GM23248 (cell line): ENCODE measurements around the gene TMEM44. TPM values are rescaled to one million over a fixed set of nuclear protein-coding genes. Genes with fewer than 3 reads are reported as not detected.
"Not testable (repeated sequence)": the region's sequence is repeated elsewhere in the genome, so short reads cannot be mapped to it uniquely, and the experiment has no call there.

Experiments
- DNase-seq: peaks from one replicate; pipeline ENCODE4 v3.0.0-alpha.2; 2015
- H2AFZ ChIP-seq: fragments of 200-600 bp; sonication (generic); 2 replicates; pipeline ENCODE4 v1.6.1; 2016; ENCODE audit warnings: antibody characterized with exemption
- H3F3A ChIP-seq: fragments of 200-600 bp; sonication (generic); 2 replicates; pipeline ENCODE4 v1.6.1; 2016; ENCODE audit warnings: mild to moderate bottlenecking, antibody characterized with exemption, mixed run types; ENCODE audit not compliant: insufficient read depth
- H3K27ac ChIP-seq: fragments of 200-600 bp; sonication (generic); 2 replicates; pipeline ENCODE4 v1.5.1; 2016; ENCODE audit warnings: mild to moderate bottlenecking
- H3K27me3 ChIP-seq: fragments of 200-600 bp; sonication (generic); replicated peaks from 2 replicates; pipeline ENCODE4 v1.6.1; 2016; ENCODE audit warnings: mild to moderate bottlenecking; ENCODE audit not compliant: insufficient read depth
- H3K36me3 ChIP-seq: fragments of 200-600 bp; sonication (generic); 2 replicates; pipeline ENCODE4 v1.6.1; 2016; ENCODE audit warnings: low read depth, mild to moderate bottlenecking
- H3K4me1 ChIP-seq: fragments of 200-600 bp; sonication (generic); 2 replicates; pipeline ENCODE4 v1.6.1; 2016; ENCODE audit warnings: mild to moderate bottlenecking; ENCODE audit not compliant: insufficient read depth
- H3K4me2 ChIP-seq: fragments of 200-600 bp; sonication (generic); one replicate; pipeline ENCODE4 v1.6.1; 2016; ENCODE audit warnings: mild to moderate bottlenecking; ENCODE audit not compliant: unreplicated experiment
- H3K4me3 ChIP-seq: fragments of 200-600 bp; sonication (generic); 2 replicates; pipeline ENCODE4 v1.5.1; 2016; ENCODE audit warnings: mild to moderate bottlenecking
- H3K79me2 ChIP-seq: fragments of 200-600 bp; sonication (generic); 2 replicates; pipeline ENCODE4 v1.6.1; 2016; ENCODE audit warnings: mild to moderate bottlenecking; ENCODE audit not compliant: insufficient read depth
- H3K9ac ChIP-seq: fragments of 200-600 bp; sonication (generic); 2 replicates; pipeline ENCODE4 v1.6.1; 2016; ENCODE audit warnings: mild to moderate bottlenecking
- H3K9me2 ChIP-seq: fragments of 200-600 bp; sonication (generic); 2 replicates; pipeline ENCODE4 v1.6.1; 2016; ENCODE audit warnings: mixed run types, mild to moderate bottlenecking, moderate library complexity; ENCODE audit not compliant: insufficient read depth
- H3K9me3 ChIP-seq: fragments of 200-600 bp; sonication (generic); one replicate; pipeline ENCODE4 v1.6.1; 2017; ENCODE audit warnings: low read depth
- H4K20me1 ChIP-seq: fragments of 200-600 bp; sonication (generic); 2 replicates; pipeline ENCODE4 v1.6.0; 2016; ENCODE audit not compliant: insufficient read depth
- EZH2 ChIP-seq: fragments of 200-600 bp; sonication (generic); IDR thresholded peaks from 2 replicates; pipeline ENCODE4 v1.6.1; 2018; ENCODE audit warnings: antibody characterized with exemption, mild to moderate bottlenecking; ENCODE audit not compliant: insufficient read depth, poor library complexity, severe bottlenecking
- EZH2phosphoT487 ChIP-seq: fragments of 200-600 bp; sonication (generic); IDR thresholded peaks from 2 replicates; pipeline ENCODE4 v1.6.1; 2018; ENCODE audit warnings: antibody characterized with exemption, moderate library complexity, mild to moderate bottlenecking, low read depth; ENCODE audit not compliant: insufficient read depth
- WGBS, 2 experiments: methylation state at CpG; one replicate each; pipeline ENCODE4 v1.1.6; 2015 to 2017; ENCODE audit warnings: low lambda C conversion rate in 2 of 2, low coverage in 1 of 2; ENCODE audit errors: missing lambda C conversion rate in 2 of 2; 5-methylcytosine and 5-hydroxymethylcytosine counted together
- in situ Hi-C: fragments of 300-500 bp; cut with MboI; formaldehyde crosslinking; loops from 2 replicates; pipeline ENCODE4 v1.15.0; 2020
- polyA plus RNA-seq: library from polyadenylated mRNA; unstranded; fragments of >200 nt; fragmentation: Nextera tagmentation; extraction: Ambion mirVana; gene quantifications from 2 replicates; pipeline ENCODE4 v1.2.1, GENCODE V29; 2016
- total RNA-seq: library from RNA; depleted of rRNA; stranded (reverse); fragments of >200 nt; shearing (Covaris generic); gene quantifications from 2 replicates; pipeline ENCODE4 v1.2.3, GENCODE V29; 2014

Gene TMEM44
- total and polyA plus RNA-seq, 2 experiments from 2014 or later: 13.1 to 14.6 TPM

DNA sequence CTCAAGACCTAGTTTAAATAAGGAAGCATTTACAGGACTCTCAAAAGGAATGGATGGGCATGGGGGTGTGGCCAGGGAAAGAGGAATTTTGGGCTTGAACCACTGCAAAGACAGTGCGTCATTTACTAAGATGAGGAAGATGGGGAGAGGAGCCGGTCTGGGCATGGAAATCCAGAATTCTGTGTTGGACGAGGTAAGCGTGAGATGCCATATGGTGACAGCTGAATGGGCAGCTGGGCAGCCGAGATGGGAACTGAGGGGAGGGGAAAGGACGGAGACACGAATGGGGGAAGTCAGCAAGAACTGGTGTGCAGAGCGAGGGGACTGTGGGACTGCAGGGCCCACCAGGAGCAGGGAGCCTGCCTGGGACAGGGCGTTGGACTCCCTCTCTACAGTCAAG lies 24.2 kb downstream of the TMEM44 start:
- Histone ChIP-seq H3K9me3 (no peaks in the 10 kb centered on the region), H3K9me2 (no peaks in the 10 kb centered on the region), H4K20me1 (no peaks in the 10 kb centered on the region), H3K4me1 (no peaks in the 10 kb centered on the region), H3K27me3 (no peaks in the 10 kb centered on the region), H3K36me3 (no peaks in the 10 kb centered on the region), H3K79me2 (no peaks in the 10 kb centered on the region), H3K9ac (no peak overlapping the region), H3F3A (no peaks in the 10 kb centered on the region), H2AFZ (no peak overlapping the region), H3K4me2 (no peak overlapping the region), H3K27ac (no peak overlapping the region), H3K4me3 (no peak overlapping the region)
- no peak for TF ChIP-seq EZH2
- TF ChIP-seq EZH2phosphoT487: no peak
- no peak for DNase-seq
- in situ Hi-C loops: no loop called here
- 84 to 90% methylated on average over 9 of the region's 9 CpGs for WGBS, 2 experiments

DNA sequence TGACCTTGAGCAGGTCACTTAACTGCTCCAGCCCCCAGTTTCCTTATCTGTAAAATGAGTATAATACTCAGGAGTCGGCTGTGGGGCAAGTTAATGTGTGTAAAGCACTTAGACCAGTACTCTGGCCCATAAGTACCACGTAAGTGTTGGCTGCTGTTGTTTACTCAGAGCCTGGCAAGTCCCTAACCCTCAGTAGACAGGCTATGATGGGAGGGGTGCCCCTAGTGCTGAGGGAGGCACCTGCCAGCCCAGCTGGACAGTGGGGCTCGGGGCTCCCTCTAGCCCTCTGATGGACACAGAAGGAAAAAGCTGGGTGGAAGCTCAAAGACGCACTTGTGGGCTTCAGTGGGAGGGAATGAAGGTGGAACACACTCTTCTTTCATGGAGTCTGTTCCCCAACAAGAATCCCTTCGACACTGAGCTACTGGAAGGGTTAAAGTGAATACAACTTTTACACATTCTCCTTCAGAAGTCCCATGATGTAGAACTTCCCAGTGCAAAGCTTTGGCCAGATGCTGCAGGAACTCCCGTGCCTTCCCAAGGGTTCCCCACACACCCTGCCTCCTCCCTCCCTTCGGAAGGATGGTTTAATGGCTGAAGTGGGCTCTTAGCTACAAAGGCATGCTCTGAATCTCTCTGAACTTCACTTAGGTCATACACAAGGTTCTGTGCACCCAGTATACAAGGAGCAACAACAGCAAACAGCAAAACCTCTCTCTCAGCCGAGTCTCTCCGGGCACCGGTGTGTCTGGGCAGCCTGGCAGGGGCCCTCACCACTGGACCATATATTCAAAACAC lies 25.4 kb downstream of the TMEM44 start:
- no peak overlapping the region for H3K4me3 ChIP-seq
- no peaks in the 10 kb centered on the region for H3F3A ChIP-seq
- no peaks in the 10 kb centered on the region for H3K4me1 ChIP-seq
- no peaks in the 10 kb centered on the region for H3K79me2 ChIP-seq
- no peak overlapping the region for H2AFZ ChIP-seq
- TF ChIP-seq EZH2phosphoT487 (no peak), EZH2 (no peak)
- H4K20me1 ChIP-seq: no peaks in the 10 kb centered on the region
- no peaks in the 10 kb centered on the region for H3K9me3 ChIP-seq
- H3K9ac ChIP-seq: no peak overlapping the region
- in situ Hi-C loops: no loop called here
- no peaks in the 10 kb centered on the region for H3K9me2 ChIP-seq
- 94% methylated on average over 9 to 10 of the region's 10 CpGs for WGBS, 2 experiments
- H3K36me3 ChIP-seq: no peaks in the 10 kb centered on the region
- no peaks in the 10 kb centered on the region for H3K27me3 ChIP-seq
- no peak overlapping the region for H3K4me2 ChIP-seq
- no peak for DNase-seq
- no peak overlapping the region for H3K27ac ChIP-seq

DNA sequence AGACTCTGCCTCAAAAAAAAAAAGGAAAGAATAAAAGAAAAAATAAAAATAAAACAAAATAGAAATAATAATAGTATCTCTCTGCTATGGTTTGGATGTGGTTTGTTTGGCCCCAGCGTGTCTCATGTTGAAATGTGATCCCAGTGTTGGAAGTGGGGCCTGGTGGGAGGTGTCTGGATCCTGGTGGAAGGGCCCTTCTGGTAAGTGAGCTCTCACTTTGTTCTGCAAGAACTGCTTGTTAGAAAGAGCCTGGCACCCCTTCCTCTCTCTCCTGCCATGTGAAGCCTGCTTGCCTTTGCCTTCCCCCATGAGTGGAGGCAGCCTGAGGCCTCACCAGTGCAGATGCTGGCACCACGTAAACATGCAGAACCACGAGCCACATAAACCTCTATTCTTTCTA lies 26.3 kb downstream of the TMEM44 start:
- DNase-seq: no peak
- Histone ChIP-seq H3K36me3 (no peaks in the 10 kb centered on the region), H3K27me3 (no peaks in the 10 kb centered on the region), H4K20me1 (no peaks in the 10 kb centered on the region), H3K9me2 (no peaks in the 10 kb centered on the region), H3F3A (no peaks in the 10 kb centered on the region), H3K9ac (no peak overlapping the region), H3K27ac (no peak overlapping the region), H3K4me1 (no peaks in the 10 kb centered on the region), H2AFZ (no peak overlapping the region), H3K79me2 (no peaks in the 10 kb centered on the region), H3K9me3 (no peaks in the 10 kb centered on the region), H3K4me2 (no peak overlapping the region), H3K4me3 (no peak overlapping the region)
- in situ Hi-C loops: no loop called here
- WGBS, 2 experiments: 86 to 87% methylated on average over 3 of the region's 3 CpGs
- TF ChIP-seq EZH2phosphoT487 (no peak), EZH2 (no peak)

DNA sequence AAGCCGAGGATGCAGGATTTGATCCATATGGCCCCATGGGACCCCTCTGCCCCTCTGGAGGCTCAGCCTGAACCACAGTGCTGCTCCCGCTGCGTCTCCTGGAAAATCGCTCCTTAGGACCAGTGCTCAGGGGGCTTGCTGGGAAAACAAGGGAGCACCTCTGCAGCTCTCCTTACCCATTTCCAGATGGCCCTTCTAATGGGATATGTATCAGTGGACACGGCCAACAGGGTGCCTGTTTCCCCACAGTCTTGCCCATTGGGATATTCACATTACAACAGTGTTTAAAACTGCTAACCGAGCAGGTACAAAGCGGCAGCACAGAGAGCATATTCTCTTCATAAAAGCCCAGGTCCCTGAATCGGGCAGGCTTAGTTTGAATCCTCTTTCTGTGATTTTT lies 27.1 kb downstream of the TMEM44 start:
- Histone ChIP-seq H3K9me2 (no peaks in the 10 kb centered on the region), H2AFZ (no peak overlapping the region), H3K27me3 (no peaks in the 10 kb centered on the region), H3F3A (no peaks in the 10 kb centered on the region), H3K4me3 (no peak overlapping the region), H3K79me2 (no peaks in the 10 kb centered on the region), H3K27ac (no peak overlapping the region), H3K4me1 (no peaks in the 10 kb centered on the region), H3K36me3 (no peaks in the 10 kb centered on the region), H3K9me3 (no peaks in the 10 kb centered on the region), H4K20me1 (no peaks in the 10 kb centered on the region), H3K4me2 (no peak overlapping the region), H3K9ac (no peak overlapping the region)
- 92 to 98% methylated on average over 7 of the region's 8 CpGs for WGBS, 2 experiments
- DNase-seq: no peak
- in situ Hi-C loops: no loop called here
- TF ChIP-seq EZH2: no peak
- TF ChIP-seq EZH2phosphoT487: no peak

DNA sequence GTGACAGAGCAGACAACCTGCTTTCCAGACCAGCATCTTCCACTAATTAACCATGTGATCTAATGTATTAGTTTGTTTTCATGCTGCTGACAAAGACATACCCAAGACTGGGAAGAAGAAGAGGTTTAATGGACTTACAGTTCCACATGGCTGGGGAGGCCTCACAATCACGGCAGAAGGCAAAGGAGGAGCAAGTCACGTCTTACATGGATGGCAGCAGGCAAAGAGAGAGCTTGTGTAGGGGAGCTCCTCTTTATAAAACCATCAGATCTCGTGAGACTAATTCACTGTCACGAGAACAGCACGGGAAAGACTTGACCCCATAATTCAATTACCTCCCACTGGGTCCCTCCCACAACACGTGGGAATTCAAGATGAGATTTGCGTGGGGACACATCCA lies 27.9 kb downstream of the TMEM44 start:
- H2AFZ ChIP-seq, H3K79me2 ChIP-seq, H3K9me2 ChIP-seq, H3K4me3 ChIP-seq, H3K4me1 ChIP-seq, H3F3A ChIP-seq, H3K27ac ChIP-seq, DNase-seq, H3K9ac ChIP-seq, H4K20me1 ChIP-seq, H3K27me3 ChIP-seq, H3K9me3 ChIP-seq, H3K36me3 ChIP-seq, in situ Hi-C loops, H3K4me2 ChIP-seq: not testable (repeated sequence)
- WGBS, 2 experiments: 76 to 79% methylated on average over 7 of the region's 7 CpGs
